SU-DHL-6 (cell line): Measurements from ENCODE around the gene KCNT2.

Experiments
- H2AFZ ChIP-seq: fragments of 200-600 bp; sonication (generic); 2 replicates; pipeline ENCODE4 v1.6.1; 2014; ENCODE audit warnings: low read depth, mild to moderate bottlenecking, moderate library complexity, mixed read lengths, antibody characterized with exemption, low read length; ENCODE audit not compliant: severe bottlenecking
- H3F3A ChIP-seq: fragments of 200-600 bp; shearing (Covaris generic); 2 replicates; pipeline ENCODE4 v1.6.0; 2016; ENCODE audit warnings: antibody characterized with exemption, mild to moderate bottlenecking; ENCODE audit not compliant: insufficient read depth
- H3K27ac ChIP-seq: fragments of 200-600 bp; sonication (generic); 2 replicates; pipeline ENCODE4 v1.5.1; 2016; ENCODE audit warnings: low read depth, mild to moderate bottlenecking, low read length, moderate library complexity, mixed read lengths
- H3K27me3 ChIP-seq: fragments of 200-600 bp; sonication (generic), shearing (Covaris generic); 2 replicates; pipeline ENCODE4 v1.6.0; 2014; ENCODE audit warnings: mild to moderate bottlenecking, low read length
- H3K36me3 ChIP-seq: fragments of 200-600 bp; sonication (generic); 2 replicates; pipeline ENCODE4 v1.6.1; 2014; ENCODE audit warnings: mild to moderate bottlenecking, low read length, mixed read lengths
- H3K4me2 ChIP-seq: fragments of 300-600, 200-600 bp; shearing (Covaris generic), sonication (generic); 2 replicates; pipeline ENCODE4 v1.6.0; 2014; ENCODE audit warnings: low read length, low read depth, mild to moderate bottlenecking; ENCODE audit not compliant: poor library complexity, severe bottlenecking
- H3K4me3 ChIP-seq: fragments of 200-600 bp; sonication (generic); 2 replicates; pipeline ENCODE4 v1.5.1; 2014; ENCODE audit warnings: antibody characterized with exemption, low read length, mild to moderate bottlenecking, mixed read lengths; ENCODE audit not compliant: insufficient read depth, poor library complexity, severe bottlenecking
- H3K79me2 ChIP-seq: fragments of 200-600 bp; sonication (generic); 2 replicates; pipeline ENCODE4 v1.6.1; 2014; ENCODE audit warnings: mild to moderate bottlenecking, low read length, moderate library complexity; ENCODE audit not compliant: insufficient read depth
- H3K9ac ChIP-seq: fragments of 200-600 bp; sonication (generic); 2 replicates; pipeline ENCODE4 v1.7.0; 2014; ENCODE audit warnings: mild to moderate bottlenecking, low read length
- H3K9me2 ChIP-seq: fragments of 200-600 bp; sonication (generic); replicated peaks from 2 replicates; pipeline ENCODE4 v1.6.1; 2014; ENCODE audit warnings: low read length; ENCODE audit not compliant: insufficient read depth
- H3K9me3 ChIP-seq: fragments of 200-600 bp; sonication (generic); 2 replicates; pipeline ENCODE4 v1.6.1; 2014; ENCODE audit warnings: low read length, mixed read lengths; ENCODE audit not compliant: insufficient read depth
- H4K20me1 ChIP-seq: fragments of 200-600 bp; sonication (generic); 2 replicates; pipeline ENCODE4 v1.6.1; 2014; ENCODE audit warnings: low read depth, mild to moderate bottlenecking, antibody characterized with exemption, low read length, moderate library complexity, mixed read lengths
- CTCF ChIP-seq: fragments of 200-600 bp; sonication (generic); IDR thresholded peaks from one replicate; pipeline ENCODE4 v1.5.1; 2017; ENCODE audit warnings: antibody characterized with exemption, mild to moderate bottlenecking, low read length, moderate library complexity; ENCODE audit not compliant: insufficient read depth, poor library complexity, severe bottlenecking
- EZH2phosphoT487 ChIP-seq: fragments of 200-600 bp; sonication (generic), shearing (Covaris generic); conservative IDR thresholded peaks from 2 replicates; pipeline ENCODE4 v1.6.1; 2018; ENCODE audit warnings: mild to moderate bottlenecking, antibody characterized with exemption, low read length, moderate library complexity, mixed read lengths

The KCNT2 gene

GRCh38 chr1:196654271-196654670 is 46.0 kb upstream of the KCNT2 start:
- H2AFZ ChIP-seq, result peak overlapping the region; percentile 51
- H3K9me3 ChIP-seq, result no peaks in the 10 kb centered on the region
- no peaks in the 10 kb centered on the region for H4K20me1 ChIP-seq
- H3K4me2 ChIP-seq, result peak overlapping the region; percentile 49
- H3K9me2 ChIP-seq, result no peaks in the 10 kb centered on the region
- no peak overlapping the region for H3K9ac ChIP-seq
- H3F3A ChIP-seq, result no peaks in the 10 kb centered on the region
- H3K4me3 ChIP-seq, result no peak overlapping the region
- no peaks in the 10 kb centered on the region for H3K79me2 ChIP-seq
- H3K27ac ChIP-seq, result no peak overlapping the region
- no peaks in the 10 kb centered on the region for H3K36me3 ChIP-seq
- TF ChIP-seq CTCF (no peak), EZH2phosphoT487 (no peak)
- H3K27me3 ChIP-seq, result no peaks in the 10 kb centered on the region

GRCh38 chr1:196651637-196652215 is 43.5 kb upstream of the KCNT2 start, which contains the start of gene CFH:
TSS of gene CFH (plus strand) at chr1:196652043. CDS start at chr1:196652118, 75 bp downstream.
- Histone ChIP-seq H3K36me3 (no peaks in the 10 kb centered on the region), H3K4me3 (peak within 1 kb of the TSS; percentile 18), H3K9ac (no peak within 1 kb of the TSS), H3K9me2 (no peaks in the 10 kb centered on the region), H2AFZ (peak within 1 kb of the TSS; percentile 81), H3K79me2 (no peaks in the 10 kb centered on the region), H3K4me2 (peak within 1 kb of the TSS; percentile 49), H3K27ac (no peak within 1 kb of the TSS), H3F3A (no peaks in the 10 kb centered on the region), H3K27me3 (no peaks in the 10 kb centered on the region), H3K9me3 (no peaks in the 10 kb centered on the region), H4K20me1 (no peaks in the 10 kb centered on the region)
- no peak for TF ChIP-seq CTCF
- TF ChIP-seq EZH2phosphoT487, result no peak

GRCh38 chr1:196651079-196651478 is 42.8 kb upstream of the KCNT2 start:
- Histone ChIP-seq H3K27ac (no peak overlapping the region), H3K9ac (no peak overlapping the region), H3K36me3 (no peaks in the 10 kb centered on the region), H3K9me3 (no peaks in the 10 kb centered on the region), H3K4me2 (peak overlapping the region; percentile 49), H3F3A (no peaks in the 10 kb centered on the region), H4K20me1 (no peaks in the 10 kb centered on the region), H3K4me3 (no peak overlapping the region), H3K27me3 (no peaks in the 10 kb centered on the region), H2AFZ (peak overlapping the region; percentile 81), H3K79me2 (no peaks in the 10 kb centered on the region), H3K9me2 (no peaks in the 10 kb centered on the region)
- no peak for TF ChIP-seq CTCF
- no peak for TF ChIP-seq EZH2phosphoT487
